Panc1 (cell line): ENCODE results near the gene CHST15. TPM values are rescaled to one million over a fixed set of nuclear protein-coding genes. Genes with fewer than 3 reads are reported as not detected.

Experiments
- ATAC-seq: fragments of 200-7000 bp; cut with Tn5 transposase; 2 replicates; pipeline ENCODE4 v1.9.1; 2020; ENCODE audit warnings: mild to moderate bottlenecking, moderate library complexity
- BruUV-seq: library from RNA; stranded (reverse); fragments of 400-500 nt; replicated peaks from 2 replicates; lab custom pipeline; 2021; lab: Mats Ljungman, UMichigan
- CTCF ChIA-PET: fragments of 300-600 bp; sonication (Branson Sonifier 250); formaldehyde crosslinking; loops from one replicate; lab custom pipeline; 2022; ENCODE audit warnings: antibody characterized with exemption; lab: Charles Lee
- POLR2A ChIA-PET: fragments of 300-600 bp; sonication (Branson Sonifier 250); formaldehyde crosslinking; loops from one replicate; lab custom pipeline; 2022; ENCODE audit warnings: antibody characterized with exemption; lab: Charles Lee
- DNase-seq: peaks from one replicate; pipeline ENCODE4 v3.0.0-alpha.2; 2010; ENCODE audit warnings: low read depth, low spot score
- H3K27ac ChIP-seq: 2 replicates; pipeline ENCODE4 v1.5.1; 2011; ENCODE audit warnings: mild to moderate bottlenecking, low read length, inconsistent platforms
- H3K27me3 ChIP-seq: fragments of 200-500 bp; sonication (Bioruptor generic); 2 replicates; pipeline ENCODE4 v1.6.0; 2014; ENCODE audit warnings: low read length, inconsistent platforms; ENCODE audit not compliant: control insufficient read depth, insufficient read depth
- H3K36me3 ChIP-seq: fragments of 200-500 bp; sonication (Bioruptor generic); 2 replicates; pipeline ENCODE4 v1.5.1; 2014; ENCODE audit warnings: inconsistent platforms, mild to moderate bottlenecking, low read length, moderate library complexity; ENCODE audit not compliant: control insufficient read depth, insufficient read depth
- H3K4me1 ChIP-seq: 2 replicates; pipeline ENCODE4 v1.5.1; 2011; ENCODE audit warnings: inconsistent platforms, mild to moderate bottlenecking, low read length, moderate library complexity; ENCODE audit not compliant: control insufficient read depth, insufficient read depth
- H3K4me3 ChIP-seq, 2 experiments: 2 replicates each; pipeline ENCODE4 v1.5.1; 2011 to 2012; ENCODE audit warnings: low read depth in 2 of 2, low read length in 2 of 2, mild to moderate bottlenecking in 2 of 2, inconsistent platforms in 1 of 2, moderate library complexity in 1 of 2
- H3K9me3 ChIP-seq: fragments of 200-500 bp; sonication (Bioruptor generic); 2 replicates; pipeline ENCODE4 v1.5.1; 2014; ENCODE audit warnings: low read depth, mild to moderate bottlenecking, inconsistent platforms, low read length, moderate library complexity; ENCODE audit not compliant: control insufficient read depth, insufficient read depth
- POLR2AphosphoS5 ChIP-seq: IDR thresholded peaks from 2 replicates; pipeline ENCODE4 v1.6.1; 2012; ENCODE audit warnings: mild to moderate bottlenecking, low read depth, low read length, moderate library complexity
- SIN3A ChIP-seq: IDR thresholded peaks from 2 replicates; pipeline ENCODE4 v1.6.1; 2012; ENCODE audit warnings: low read depth, mild to moderate bottlenecking, low read length, moderate library complexity, borderline replicate concordance; ENCODE audit not compliant: insufficient read depth
- TCF7L2 ChIP-seq: IDR thresholded peaks from 2 replicates; pipeline ENCODE4 v1.6.1; 2011; ENCODE audit warnings: mild to moderate bottlenecking, low read depth, low read length, inconsistent platforms
- in situ Hi-C: cut with HindIII; loops from 2 replicates; pipeline ENCODE4 v1.10.0; 2016; ENCODE audit warnings: low sequenced_read_pairs, low pct_unique_long_range_greater_than_20kb
- intact Hi-C: fragments of 100-400 bp; cut with micrococcal nuclease; formaldehyde crosslinking; loops from one replicate; pipeline ENCODE4 v1.10.0; 2022; ENCODE audit not compliant: unreplicated experiment
- total RNA-seq: library from RNA; stranded (reverse); gene quantifications from one replicate; pipeline ENCODE4 v1.2.1, GENCODE V29; 2021; ENCODE audit not compliant: unreplicated experiment
- TF ChIP-seq, protein P1 (sequence below), 2 experiments: IDR thresholded peaks; 2 replicates each; pipeline ENCODE4 v1.6.1; 2011 to 2012; ENCODE audit warnings: low read depth in 2 of 2, control low read depth in 1 of 2, low read length in 1 of 2, mild to moderate bottlenecking in 1 of 2, moderate library complexity in 1 of 2; ENCODE audit not compliant: insufficient read depth in 1 of 2
- TF ChIP-seq, protein P2 (sequence below): fragments of 450-650 bp; IDR thresholded peaks from 2 replicates; pipeline ENCODE4 v1.5.1; 2017; ENCODE audit warnings: mild to moderate bottlenecking

CHST15 gene
- total RNA-seq, 1 experiment from 2014 or later, result 33.2 TPM

DNA sequence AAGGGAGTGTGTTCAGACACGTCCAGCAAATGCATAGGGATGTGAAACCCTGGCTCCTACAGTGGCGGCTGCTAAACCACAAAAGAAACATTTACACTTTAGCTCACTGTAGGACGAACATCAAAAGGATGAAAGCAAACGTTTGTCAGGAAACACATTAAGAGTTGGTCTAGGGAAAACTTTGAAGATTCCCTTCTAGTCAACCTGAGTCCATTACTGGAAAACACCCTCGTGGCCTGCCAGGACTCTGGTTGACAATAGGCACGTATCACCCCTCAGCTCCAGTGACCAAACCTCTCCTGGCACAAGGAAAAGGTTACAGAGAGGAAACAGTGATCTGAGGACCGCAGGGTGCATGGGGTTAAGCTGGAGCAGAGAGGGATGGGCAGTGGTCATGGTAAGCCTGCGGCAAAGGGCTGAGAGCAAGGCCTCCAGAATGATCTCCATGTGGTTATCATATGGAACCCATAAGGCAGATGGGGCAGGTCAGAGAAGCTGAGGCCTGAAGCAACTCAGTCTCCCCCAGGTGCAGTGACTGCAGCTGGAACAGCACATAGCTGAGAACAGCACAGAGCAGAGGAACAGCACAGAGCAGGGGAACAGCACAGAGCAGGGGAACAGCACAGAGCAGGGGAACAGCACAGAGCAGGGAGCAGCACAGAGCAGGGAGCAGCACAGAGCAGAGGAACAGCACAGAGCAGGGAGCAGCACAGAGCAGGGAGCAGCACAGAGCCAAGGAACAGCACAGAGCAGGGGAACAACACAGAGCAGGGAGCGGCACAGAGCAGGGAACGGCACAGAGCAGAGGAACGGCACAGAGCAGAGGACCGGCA lies 49.9 kb downstream of the CHST15 start:
- ChIA-PET CTCF (no interaction called here), POLR2A (no interaction called here)
- Histone ChIP-seq H3K9me3 (no peaks in the 10 kb centered on the region), H3K4me1 (no peaks in the 10 kb centered on the region), H3K4me3 (no peak overlapping the region), H3K36me3 (no peaks in the 10 kb centered on the region), H3K27me3 (no peaks in the 10 kb centered on the region), H3K27ac (no peak overlapping the region)
- in situ Hi-C loops (no loop called here), intact Hi-C loops (no loop called here)
- no TSS peak for BruUV-seq
- ATAC-seq, result peak; percentile 27; the same call in 1 of the 2 replicates
- no peak for TF ChIP-seq POLR2AphosphoS5
- no peak for TF ChIP-seq SIN3A
- TF ChIP-seq, protein P1, sequence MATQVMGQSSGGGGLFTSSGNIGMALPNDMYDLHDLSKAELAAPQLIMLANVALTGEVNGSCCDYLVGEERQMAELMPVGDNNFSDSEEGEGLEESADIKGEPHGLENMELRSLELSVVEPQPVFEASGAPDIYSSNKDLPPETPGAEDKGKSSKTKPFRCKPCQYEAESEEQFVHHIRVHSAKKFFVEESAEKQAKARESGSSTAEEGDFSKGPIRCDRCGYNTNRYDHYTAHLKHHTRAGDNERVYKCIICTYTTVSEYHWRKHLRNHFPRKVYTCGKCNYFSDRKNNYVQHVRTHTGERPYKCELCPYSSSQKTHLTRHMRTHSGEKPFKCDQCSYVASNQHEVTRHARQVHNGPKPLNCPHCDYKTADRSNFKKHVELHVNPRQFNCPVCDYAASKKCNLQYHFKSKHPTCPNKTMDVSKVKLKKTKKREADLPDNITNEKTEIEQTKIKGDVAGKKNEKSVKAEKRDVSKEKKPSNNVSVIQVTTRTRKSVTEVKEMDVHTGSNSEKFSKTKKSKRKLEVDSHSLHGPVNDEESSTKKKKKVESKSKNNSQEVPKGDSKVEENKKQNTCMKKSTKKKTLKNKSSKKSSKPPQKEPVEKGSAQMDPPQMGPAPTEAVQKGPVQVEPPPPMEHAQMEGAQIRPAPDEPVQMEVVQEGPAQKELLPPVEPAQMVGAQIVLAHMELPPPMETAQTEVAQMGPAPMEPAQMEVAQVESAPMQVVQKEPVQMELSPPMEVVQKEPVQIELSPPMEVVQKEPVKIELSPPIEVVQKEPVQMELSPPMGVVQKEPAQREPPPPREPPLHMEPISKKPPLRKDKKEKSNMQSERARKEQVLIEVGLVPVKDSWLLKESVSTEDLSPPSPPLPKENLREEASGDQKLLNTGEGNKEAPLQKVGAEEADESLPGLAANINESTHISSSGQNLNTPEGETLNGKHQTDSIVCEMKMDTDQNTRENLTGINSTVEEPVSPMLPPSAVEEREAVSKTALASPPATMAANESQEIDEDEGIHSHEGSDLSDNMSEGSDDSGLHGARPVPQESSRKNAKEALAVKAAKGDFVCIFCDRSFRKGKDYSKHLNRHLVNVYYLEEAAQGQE (IDR thresholded peaks at IDR 0.05; ENCODE audit: insufficient read depth in 1 of 2, low read depth in 2 of 2, low read length in 1 of 2), result no peak
- TF ChIP-seq, protein P2, sequence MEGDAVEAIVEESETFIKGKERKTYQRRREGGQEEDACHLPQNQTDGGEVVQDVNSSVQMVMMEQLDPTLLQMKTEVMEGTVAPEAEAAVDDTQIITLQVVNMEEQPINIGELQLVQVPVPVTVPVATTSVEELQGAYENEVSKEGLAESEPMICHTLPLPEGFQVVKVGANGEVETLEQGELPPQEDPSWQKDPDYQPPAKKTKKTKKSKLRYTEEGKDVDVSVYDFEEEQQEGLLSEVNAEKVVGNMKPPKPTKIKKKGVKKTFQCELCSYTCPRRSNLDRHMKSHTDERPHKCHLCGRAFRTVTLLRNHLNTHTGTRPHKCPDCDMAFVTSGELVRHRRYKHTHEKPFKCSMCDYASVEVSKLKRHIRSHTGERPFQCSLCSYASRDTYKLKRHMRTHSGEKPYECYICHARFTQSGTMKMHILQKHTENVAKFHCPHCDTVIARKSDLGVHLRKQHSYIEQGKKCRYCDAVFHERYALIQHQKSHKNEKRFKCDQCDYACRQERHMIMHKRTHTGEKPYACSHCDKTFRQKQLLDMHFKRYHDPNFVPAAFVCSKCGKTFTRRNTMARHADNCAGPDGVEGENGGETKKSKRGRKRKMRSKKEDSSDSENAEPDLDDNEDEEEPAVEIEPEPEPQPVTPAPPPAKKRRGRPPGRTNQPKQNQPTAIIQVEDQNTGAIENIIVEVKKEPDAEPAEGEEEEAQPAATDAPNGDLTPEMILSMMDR, result no peak
- no peak for TF ChIP-seq TCF7L2
- DNase-seq, result no peak

DNA sequence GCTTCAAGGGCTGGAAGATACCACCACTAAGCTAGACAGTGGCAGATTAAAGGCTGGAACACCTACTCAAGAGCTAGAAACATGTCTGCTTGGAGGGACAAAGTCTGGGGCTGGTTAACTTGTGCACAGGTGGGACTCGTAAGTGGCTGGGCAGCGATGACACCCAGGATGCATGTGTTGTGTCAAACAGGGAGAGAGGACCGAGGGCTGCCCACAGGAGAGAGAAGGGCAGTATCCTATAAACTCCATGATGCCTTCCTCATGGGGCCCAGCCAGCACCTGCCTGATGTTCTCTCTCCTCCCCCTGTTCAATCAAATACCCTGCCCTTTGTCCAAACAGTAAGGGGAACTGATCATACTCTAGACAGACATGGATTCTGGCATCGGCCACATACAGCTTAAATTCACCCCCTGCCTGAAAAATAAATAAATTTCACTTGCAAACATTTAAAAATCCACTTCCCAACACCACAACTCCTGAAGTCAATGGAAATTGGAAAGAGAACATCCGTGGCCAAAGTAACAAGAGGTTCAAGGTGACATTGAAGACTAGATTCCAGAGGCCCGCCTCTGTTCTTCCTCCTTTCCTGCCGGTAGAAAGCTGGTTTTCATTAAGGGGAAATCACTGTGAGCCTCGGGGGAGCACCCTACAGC lies 50.6 kb downstream of the CHST15 start:
- in situ Hi-C loops, result no loop called here

More for the DNA sequence above, 50.6 kb downstream of the CHST15 start:
- Histone ChIP-seq H3K9me3 (no peaks in the 10 kb centered on the region), H3K27me3 (no peaks in the 10 kb centered on the region), H3K4me3 (no peak overlapping the region), H3K4me1 (no peaks in the 10 kb centered on the region), H3K27ac (no peak overlapping the region), H3K36me3 (no peaks in the 10 kb centered on the region)
- ChIA-PET CTCF (no interaction called here), POLR2A (no interaction called here)
- TF ChIP-seq, protein P1 (IDR thresholded peaks at IDR 0.05; ENCODE audit: insufficient read depth in 1 of 2, low read depth in 2 of 2, low read length in 1 of 2), result no peak
- BruUV-seq, result no TSS peak
- no peak for DNase-seq
- intact Hi-C loops, result no loop called here
- ATAC-seq, result no peak
